Activated CD4-positive, alpha-beta T cell treated with anti-CD3 and anti-CD28 coated beads, Interleukin-2, amount 10 ng/mL, durations not matched to agents 7 days and 5 days (primary cell): ENCODE data around the gene TSC22D2. TPM values are rescaled to one million over a fixed set of nuclear protein-coding genes. Genes with fewer than 3 reads are reported as not detected.

Source experiments
- CTCF ChIA-PET: fragments of 350-600 bp; sonication (Branson Sonifier 250); formaldehyde crosslinking; loops from one replicate; lab custom pipeline; 2021; ENCODE audit warnings: antibody characterized with exemption; lab: Charles Lee
- POLR2A ChIA-PET: fragments of 350-600 bp; sonication (Branson Sonifier 250); formaldehyde crosslinking; loops from one replicate; lab custom pipeline; 2021; ENCODE audit warnings: antibody characterized with exemption; lab: Charles Lee
- DNase-seq: peaks from one replicate; pipeline ENCODE4 v3.0.0-alpha.2; 2020
- H3K27ac Mint-ChIP-seq: one replicate; pipeline ENCODE4 v1.8.0; 2021; ENCODE audit warnings: mild to moderate bottlenecking, moderate library complexity, mixed read lengths
- H3K27me3 Mint-ChIP-seq: one replicate; pipeline ENCODE4 v1.8.0; 2021; ENCODE audit warnings: mixed read lengths
- H3K36me3 Mint-ChIP-seq: one replicate; pipeline ENCODE4 v1.8.0; 2021; ENCODE audit warnings: low read depth, mixed read lengths
- H3K4me1 Mint-ChIP-seq: one replicate; pipeline ENCODE4 v1.8.0; 2021; ENCODE audit warnings: mixed read lengths
- H3K4me3 Mint-ChIP-seq: one replicate; pipeline ENCODE4 v1.8.0; 2021; ENCODE audit warnings: mild to moderate bottlenecking, moderate library complexity, mixed read lengths
- H3K9me3 Mint-ChIP-seq: one replicate; pipeline ENCODE4 v1.8.0; 2021; ENCODE audit warnings: mixed read lengths
- total RNA-seq, 2 experiments: library from RNA; stranded (reverse); gene quantifications; one replicate each; pipeline ENCODE4 v1.2.3, GENCODE V29; 2021

The TSC22D2 gene
- 10 to 100 TPM; 14.8 to 19.6 TPM for total RNA-seq

- peaks cover 19% of the 10 kb centered on the region for H3K36me3 Mint-ChIP-seq
- peak within 1 kb of the TSS; percentile 94 for H3K27ac Mint-ChIP-seq
- H3K4me1 Mint-ChIP-seq = peaks cover 32% of the 10 kb centered on the region
- no peaks in the 10 kb centered on the region for H3K9me3 Mint-ChIP-seq
- peak; percentile 93 for DNase-seq
- H3K4me3 Mint-ChIP-seq = peak within 1 kb of the TSS; percentile 83
- ChIA-PET CTCF (interaction anchor here (0.6 to 4.6 kb wide), 12 partner anchors 9 to 355 kb away, joined by 3 to 20 read pairs (median 4); partner anchors contain the start of gene SIAH2), POLR2A (no interaction called here)
- H3K27me3 Mint-ChIP-seq = peaks cover 8% of the 10 kb centered on the region
Measured at GRCh38 chr3:150408221-150409124, at the start of gene TSC22D2. Gene TSC22D2 (plus strand): TSS chr3:150408298. CDS start chr3:150409351, 1,053 bp downstream.

GRCh38 chr3:150359381-150359780 is 48.7 kb upstream of the TSC22D2 start:
- ChIA-PET CTCF (interaction anchor here (1.0 kb wide), 1 partner anchor 10 kb away, joined by 3 read pairs; no protein-coding TSS in a partner anchor), POLR2A (interaction anchor here (0.7 kb wide), 1 partner anchor 28 kb away, joined by 3 read pairs; no protein-coding TSS in a partner anchor)
- Mint-ChIP-seq H3K4me1 (no peaks in the 10 kb centered on the region), H3K27me3 (peaks cover 1% of the 10 kb centered on the region), H3K36me3 (no peaks in the 10 kb centered on the region), H3K9me3 (no peaks in the 10 kb centered on the region), H3K4me3 (no peak overlapping the region), H3K27ac (no peak overlapping the region)
- no peak for DNase-seq

- CTCF ChIA-PET = no interaction called here
- H3K9me3 Mint-ChIP-seq = no peaks in the 10 kb centered on the region
- H3K27ac Mint-ChIP-seq = no peak overlapping the region
Measured at GRCh38 chr3:150360966-150361365, 47.1 kb upstream of the TSC22D2 start.

GRCh38 chr3:150362515-150363302 is 45.4 kb upstream of the TSC22D2 start:
- H3K4me3 Mint-ChIP-seq = no peak overlapping the region
- ChIA-PET POLR2A (no interaction called here), CTCF (no interaction called here)
- H3K27me3 Mint-ChIP-seq = peaks cover 1% of the 10 kb centered on the region
- H3K9me3 Mint-ChIP-seq = no peaks in the 10 kb centered on the region
- no peak overlapping the region for H3K27ac Mint-ChIP-seq
- no peaks in the 10 kb centered on the region for H3K4me1 Mint-ChIP-seq
- no peaks in the 10 kb centered on the region for H3K36me3 Mint-ChIP-seq
- DNase-seq = no peak

More at GRCh38 chr3:150360966-150361365, 47.1 kb upstream of the TSC22D2 start:
- Mint-ChIP-seq H3K27me3 (peaks cover 1% of the 10 kb centered on the region), H3K36me3 (no peaks in the 10 kb centered on the region), H3K4me3 (no peak overlapping the region), H3K4me1 (no peaks in the 10 kb centered on the region)
- POLR2A ChIA-PET = interaction anchor here (0.6 kb wide), 1 partner anchor 1358 kb away, joined by 3 read pairs; no protein-coding TSS in a partner anchor
- no peak for DNase-seq

- no peaks in the 10 kb centered on the region for H3K36me3 Mint-ChIP-seq
- H3K9me3 Mint-ChIP-seq = no peaks in the 10 kb centered on the region
- H3K4me1 Mint-ChIP-seq = no peaks in the 10 kb centered on the region
- no peak for DNase-seq
- ChIA-PET CTCF (no interaction called here), POLR2A (no interaction called here)
- H3K27ac Mint-ChIP-seq = no peak overlapping the region
- peaks cover 1% of the 10 kb centered on the region for H3K27me3 Mint-ChIP-seq
- no peak overlapping the region for H3K4me3 Mint-ChIP-seq
Measured at GRCh38 chr3:150363420-150363819, 44.7 kb upstream of the TSC22D2 start.

- no peak overlapping the region for H3K4me3 Mint-ChIP-seq
- POLR2A ChIA-PET = no interaction called here
- no peaks in the 10 kb centered on the region for H3K4me1 Mint-ChIP-seq
- no peak for DNase-seq
- H3K27me3 Mint-ChIP-seq = no peaks in the 10 kb centered on the region
- CTCF ChIA-PET = interaction anchor here (1.3 kb wide), 1 partner anchor 17 kb away, joined by 4 read pairs; no protein-coding TSS in a partner anchor
- H3K27ac Mint-ChIP-seq = no peak overlapping the region
- no peaks in the 10 kb centered on the region for H3K9me3 Mint-ChIP-seq
- no peaks in the 10 kb centered on the region for H3K36me3 Mint-ChIP-seq
Measured at GRCh38 chr3:150365132-150365604, 42.9 kb upstream of the TSC22D2 start.

GRCh38 chr3:150367757-150368156 is 40.3 kb upstream of the TSC22D2 start:
- Mint-ChIP-seq H3K4me1 (no peaks in the 10 kb centered on the region), H3K9me3 (no peaks in the 10 kb centered on the region), H3K4me3 (no peak overlapping the region), H3K27me3 (peaks cover 2% of the 10 kb centered on the region), H3K27ac (no peak overlapping the region), H3K36me3 (no peaks in the 10 kb centered on the region)
- ChIA-PET POLR2A (no interaction called here), CTCF (no interaction called here)
- no peak for DNase-seq

- peaks cover 5% of the 10 kb centered on the region for H3K4me1 Mint-ChIP-seq
- no peak for DNase-seq
- H3K36me3 Mint-ChIP-seq = no peaks in the 10 kb centered on the region
- no peaks in the 10 kb centered on the region for H3K9me3 Mint-ChIP-seq
- H3K4me3 Mint-ChIP-seq = no peak overlapping the region
- CTCF ChIA-PET = no interaction called here
- no peak overlapping the region for H3K27ac Mint-ChIP-seq
- peaks cover 2% of the 10 kb centered on the region for H3K27me3 Mint-ChIP-seq
- POLR2A ChIA-PET = no interaction called here
Measured at GRCh38 chr3:150370122-150370602, 37.9 kb upstream of the TSC22D2 start.

GRCh38 chr3:150370999-150371398 is 37.1 kb upstream of the TSC22D2 start:
- Mint-ChIP-seq H3K4me1 (peaks cover 5% of the 10 kb centered on the region), H3K27me3 (peaks cover 2% of the 10 kb centered on the region), H3K4me3 (no peak overlapping the region), H3K27ac (no peak overlapping the region), H3K36me3 (no peaks in the 10 kb centered on the region), H3K9me3 (no peaks in the 10 kb centered on the region)
- no peak for DNase-seq
- ChIA-PET POLR2A (no interaction called here), CTCF (no interaction called here)

GRCh38 chr3:150371741-150372254 is 36.3 kb upstream of the TSC22D2 start:
- H3K4me1 Mint-ChIP-seq = peaks cover 5% of the 10 kb centered on the region
- ChIA-PET POLR2A (no interaction called here), CTCF (no interaction called here)
- no peak for DNase-seq
- H3K27me3 Mint-ChIP-seq = peaks cover 2% of the 10 kb centered on the region
- H3K27ac Mint-ChIP-seq = no peak overlapping the region
- H3K9me3 Mint-ChIP-seq = no peaks in the 10 kb centered on the region
- H3K36me3 Mint-ChIP-seq = no peaks in the 10 kb centered on the region
- no peak overlapping the region for H3K4me3 Mint-ChIP-seq

- CTCF ChIA-PET = no interaction called here
- Mint-ChIP-seq H3K9me3 (no peaks in the 10 kb centered on the region), H3K27ac (no peak overlapping the region), H3K4me1 (peaks cover 5% of the 10 kb centered on the region), H3K4me3 (no peak overlapping the region), H3K36me3 (no peaks in the 10 kb centered on the region), H3K27me3 (peaks cover 2% of the 10 kb centered on the region)
- no peak for DNase-seq
- POLR2A ChIA-PET = no interaction called here
Measured at GRCh38 chr3:150372320-150372719, 35.8 kb upstream of the TSC22D2 start.

GRCh38 chr3:150372722-150373121 is 35.4 kb upstream of the TSC22D2 start:
- CTCF ChIA-PET = interaction anchor here (0.7 to 1.3 kb wide), 2 partner anchors 11 to 12 kb away, joined by 3 read pairs; no protein-coding TSS in a partner anchor

More at GRCh38 chr3:150372722-150373121, 35.4 kb upstream of the TSC22D2 start:
- Mint-ChIP-seq H3K36me3 (no peaks in the 10 kb centered on the region), H3K4me3 (no peak overlapping the region), H3K27ac (no peak overlapping the region), H3K27me3 (peaks cover 2% of the 10 kb centered on the region), H3K9me3 (no peaks in the 10 kb centered on the region), H3K4me1 (peaks cover 5% of the 10 kb centered on the region)
- POLR2A ChIA-PET = no interaction called here
- no peak for DNase-seq
